Activated CD4-positive, alpha-beta memory T cell treated with anti-CD3 and anti-CD28 coated beads for 36 hours (primary cell): ENCODE results near the gene TMX1. TPM values are rescaled to one million over a fixed set of nuclear protein-coding genes. Genes with fewer than 3 reads are reported as not detected.

Source experiments
- CTCF ChIA-PET: fragments of 350-600 bp; sonication (Branson Sonifier 250); formaldehyde crosslinking; loops from one replicate; lab custom pipeline; 2021; ENCODE audit warnings: antibody characterized with exemption, inconsistent platforms; lab: Charles Lee
- POLR2A ChIA-PET: fragments of 350-600 bp; sonication (Branson Sonifier 250); formaldehyde crosslinking; loops from one replicate; lab custom pipeline; 2021; ENCODE audit warnings: antibody characterized with exemption; lab: Charles Lee
- DNase-seq: peaks from one replicate; pipeline ENCODE4 v3.0.0-alpha.2; 2020
- H3K27ac Mint-ChIP-seq: one replicate; pipeline ENCODE4 v1.8.0; 2021; ENCODE audit warnings: mixed read lengths
- H3K27me3 Mint-ChIP-seq: one replicate; pipeline ENCODE4 v1.8.0; 2021; ENCODE audit warnings: mixed read lengths
- H3K36me3 Mint-ChIP-seq: one replicate; pipeline ENCODE4 v1.8.0; 2021; ENCODE audit warnings: mixed read lengths
- H3K4me1 Mint-ChIP-seq: one replicate; pipeline ENCODE4 v1.8.0; 2021; ENCODE audit warnings: low read depth, mixed read lengths
- H3K4me3 Mint-ChIP-seq: one replicate; pipeline ENCODE4 v1.8.0; 2021; ENCODE audit warnings: mild to moderate bottlenecking, mixed read lengths
- H3K9me3 Mint-ChIP-seq: one replicate; pipeline ENCODE4 v1.8.0; 2021; ENCODE audit warnings: mixed read lengths
- intact Hi-C: fragments of 100-400 bp; cut with micrococcal nuclease; formaldehyde crosslinking; loops from one replicate; pipeline ENCODE4 v1.15.1; 2023
- total RNA-seq, 2 experiments: library from RNA; stranded (reverse); gene quantifications; one replicate each; pipeline ENCODE4 v1.2.3, GENCODE V29; 2021

The TMX1 gene
- total RNA-seq: 10 to 100 TPM; 57.1 to 58.1 TPM

- Mint-ChIP-seq H3K27ac (no peak within 1 kb of the TSS), H3K27me3 (no peaks in the 10 kb centered on the region), H3K36me3 (peaks cover 8% of the 10 kb centered on the region), H3K4me3 (no peak within 1 kb of the TSS), H3K4me1 (peaks cover 37% of the 10 kb centered on the region), H3K9me3 (no peaks in the 10 kb centered on the region)
- CTCF ChIA-PET: interaction anchor here (1.3 to 1.9 kb wide), 2 partner anchors 412 to 537 kb away, joined by 4 to 5 read pairs; partner anchors contain the start of gene FRMD6
- intact Hi-C loops: loop anchor here (1.0 to 10.0 kb wide), 8 partner anchors 21 to 752 kb away; partner anchors contain the start of genes NIN and TRIM9
- peak; percentile 94 for DNase-seq
- POLR2A ChIA-PET: interaction anchor here (0.7 kb wide), 1 partner anchor 145 kb away, joined by 3 read pairs; the partner anchor contains the start of gene TRIM9
Observed at GRCh38 chr14:51239813-51240803, at the start of gene TMX1. TMX1 (plus strand) TSS chr14:51240247; CDS start chr14:51240293, 46 bp downstream.

GRCh38 chr14:51201890-51202289, 38.2 kb upstream of the TMX1 start:
- no peaks in the 10 kb centered on the region for H3K9me3 Mint-ChIP-seq
- intact Hi-C loops: no loop called here
- H3K36me3 Mint-ChIP-seq: no peaks in the 10 kb centered on the region
- peaks cover 15% of the 10 kb centered on the region for H3K27me3 Mint-ChIP-seq
- H3K27ac Mint-ChIP-seq: no peak overlapping the region
- H3K4me3 Mint-ChIP-seq: no peak overlapping the region
- no peak for DNase-seq
- no peaks in the 10 kb centered on the region for H3K4me1 Mint-ChIP-seq
- ChIA-PET POLR2A (no interaction called here), CTCF (no interaction called here)

- Mint-ChIP-seq H3K9me3 (no peaks in the 10 kb centered on the region), H3K4me3 (no peak overlapping the region), H3K36me3 (no peaks in the 10 kb centered on the region), H3K27me3 (peaks cover 15% of the 10 kb centered on the region), H3K27ac (no peak overlapping the region), H3K4me1 (no peaks in the 10 kb centered on the region)
- intact Hi-C loops: no loop called here
- ChIA-PET POLR2A (no interaction called here), CTCF (no interaction called here)
- no peak for DNase-seq
Observed at GRCh38 chr14:51202914-51203665, 37.0 kb upstream of the TMX1 start.

- no peak overlapping the region for H3K27ac Mint-ChIP-seq
- no peaks in the 10 kb centered on the region for H3K4me1 Mint-ChIP-seq
- POLR2A ChIA-PET: no interaction called here
- CTCF ChIA-PET: no interaction called here
- no peak for DNase-seq
- H3K4me3 Mint-ChIP-seq: no peak overlapping the region
- no peaks in the 10 kb centered on the region for H3K9me3 Mint-ChIP-seq
- intact Hi-C loops: no loop called here
- H3K27me3 Mint-ChIP-seq: peaks cover 15% of the 10 kb centered on the region
- H3K36me3 Mint-ChIP-seq: no peaks in the 10 kb centered on the region
Observed at GRCh38 chr14:51203881-51204280, 36.2 kb upstream of the TMX1 start.

- intact Hi-C loops: no loop called here
- ChIA-PET CTCF (no interaction called here), POLR2A (no interaction called here)
- no peak overlapping the region for H3K4me3 Mint-ChIP-seq
- peaks cover 15% of the 10 kb centered on the region for H3K27me3 Mint-ChIP-seq
- no peaks in the 10 kb centered on the region for H3K36me3 Mint-ChIP-seq
- H3K27ac Mint-ChIP-seq: no peak overlapping the region
- no peaks in the 10 kb centered on the region for H3K9me3 Mint-ChIP-seq
- no peak for DNase-seq
- no peaks in the 10 kb centered on the region for H3K4me1 Mint-ChIP-seq
Observed at GRCh38 chr14:51205486-51205885, 34.6 kb upstream of the TMX1 start.

GRCh38 chr14:51206462-51206861, 33.6 kb upstream of the TMX1 start:
- POLR2A ChIA-PET: no interaction called here
- no peak overlapping the region for H3K4me3 Mint-ChIP-seq
- no peaks in the 10 kb centered on the region for H3K36me3 Mint-ChIP-seq
- CTCF ChIA-PET: no interaction called here
- intact Hi-C loops: no loop called here
- no peak overlapping the region for H3K27ac Mint-ChIP-seq
- H3K9me3 Mint-ChIP-seq: no peaks in the 10 kb centered on the region
- DNase-seq: no peak
- peaks cover 13% of the 10 kb centered on the region for H3K27me3 Mint-ChIP-seq
- no peaks in the 10 kb centered on the region for H3K4me1 Mint-ChIP-seq

GRCh38 chr14:51207621-51208020, 32.4 kb upstream of the TMX1 start:
- Mint-ChIP-seq H3K4me3 (no peak overlapping the region), H3K27me3 (peaks cover 14% of the 10 kb centered on the region), H3K27ac (no peak overlapping the region), H3K36me3 (no peaks in the 10 kb centered on the region), H3K9me3 (no peaks in the 10 kb centered on the region), H3K4me1 (no peaks in the 10 kb centered on the region)
- ChIA-PET CTCF (interaction anchor here (1.9 kb wide), 1 partner anchor 11 kb away, joined by 5 read pairs; no protein-coding TSS in a partner anchor), POLR2A (no interaction called here)
- intact Hi-C loops: no loop called here
- no peak for DNase-seq

- Mint-ChIP-seq H3K27ac (no peak overlapping the region), H3K27me3 (peaks cover 14% of the 10 kb centered on the region), H3K4me1 (no peaks in the 10 kb centered on the region), H3K9me3 (no peaks in the 10 kb centered on the region), H3K36me3 (no peaks in the 10 kb centered on the region), H3K4me3 (no peak overlapping the region)
- DNase-seq: no peak
- ChIA-PET CTCF (interaction anchor here (1.9 kb wide), 1 partner anchor 10 kb away, joined by 5 read pairs; no protein-coding TSS in a partner anchor), POLR2A (no interaction called here)
- intact Hi-C loops: no loop called here
Observed at GRCh38 chr14:51208982-51209381, 31.1 kb upstream of the TMX1 start.

GRCh38 chr14:51209457-51209856, 30.6 kb upstream of the TMX1 start:
- POLR2A ChIA-PET: no interaction called here
- Mint-ChIP-seq H3K27me3 (peaks cover 14% of the 10 kb centered on the region), H3K4me3 (no peak overlapping the region), H3K4me1 (no peaks in the 10 kb centered on the region), H3K36me3 (no peaks in the 10 kb centered on the region), H3K27ac (no peak overlapping the region), H3K9me3 (no peaks in the 10 kb centered on the region)
- no peak for DNase-seq
- intact Hi-C loops: no loop called here
- CTCF ChIA-PET: interaction anchor here (1.9 kb wide), 1 partner anchor 9 kb away, joined by 5 read pairs; no protein-coding TSS in a partner anchor

- Mint-ChIP-seq H3K4me1 (no peaks in the 10 kb centered on the region), H3K27me3 (peaks cover 12% of the 10 kb centered on the region), H3K4me3 (no peak overlapping the region), H3K27ac (no peak overlapping the region), H3K9me3 (no peaks in the 10 kb centered on the region), H3K36me3 (no peaks in the 10 kb centered on the region)
- intact Hi-C loops: no loop called here
- ChIA-PET POLR2A (no interaction called here), CTCF (no interaction called here)
- DNase-seq: no peak
Observed at GRCh38 chr14:51210594-51210993, 29.5 kb upstream of the TMX1 start.

- Mint-ChIP-seq H3K27me3 (peaks cover 12% of the 10 kb centered on the region), H3K4me3 (no peak overlapping the region), H3K9me3 (no peaks in the 10 kb centered on the region), H3K36me3 (no peaks in the 10 kb centered on the region), H3K27ac (no peak overlapping the region), H3K4me1 (no peaks in the 10 kb centered on the region)
- no peak for DNase-seq
- intact Hi-C loops: no loop called here
- CTCF ChIA-PET: no interaction called here
- POLR2A ChIA-PET: no interaction called here
Observed at GRCh38 chr14:51211149-51211548, 28.9 kb upstream of the TMX1 start.

- H3K27ac Mint-ChIP-seq: no peak overlapping the region
- no peaks in the 10 kb centered on the region for H3K36me3 Mint-ChIP-seq
- H3K4me3 Mint-ChIP-seq: no peak overlapping the region
- H3K27me3 Mint-ChIP-seq: peaks cover 8% of the 10 kb centered on the region
- H3K4me1 Mint-ChIP-seq: no peaks in the 10 kb centered on the region
- H3K9me3 Mint-ChIP-seq: no peaks in the 10 kb centered on the region
- intact Hi-C loops: no loop called here
- CTCF ChIA-PET: no interaction called here
- DNase-seq: no peak
- POLR2A ChIA-PET: no interaction called here
Observed at GRCh38 chr14:51216602-51217001, 23.4 kb upstream of the TMX1 start.
